DND-41 (cell line): ENCODE results near the gene ADGRF1.

ENCODE experiments used
- EZH2 ChIP-seq: IDR thresholded peaks from 3 replicates; pipeline ENCODE4 v1.6.1; 2012; ENCODE audit warnings: borderline replicate concordance, low read depth, mild to moderate bottlenecking, moderate library complexity, low read length, inconsistent platforms; ENCODE audit not compliant: severe bottlenecking
- TF ChIP-seq, protein P1 (sequence below): IDR thresholded peaks from 2 replicates; pipeline ENCODE4 v1.5.1; 2012; ENCODE audit warnings: borderline replicate concordance, low read length, moderate library complexity, mild to moderate bottlenecking; ENCODE audit not compliant: poor library complexity, severe bottlenecking; ENCODE audit errors: extremely low read depth

GRCh38 chr6:47028835-47029360, 13.2 kb downstream of the ADGRF1 start:
- TF ChIP-seq, protein P1, sequence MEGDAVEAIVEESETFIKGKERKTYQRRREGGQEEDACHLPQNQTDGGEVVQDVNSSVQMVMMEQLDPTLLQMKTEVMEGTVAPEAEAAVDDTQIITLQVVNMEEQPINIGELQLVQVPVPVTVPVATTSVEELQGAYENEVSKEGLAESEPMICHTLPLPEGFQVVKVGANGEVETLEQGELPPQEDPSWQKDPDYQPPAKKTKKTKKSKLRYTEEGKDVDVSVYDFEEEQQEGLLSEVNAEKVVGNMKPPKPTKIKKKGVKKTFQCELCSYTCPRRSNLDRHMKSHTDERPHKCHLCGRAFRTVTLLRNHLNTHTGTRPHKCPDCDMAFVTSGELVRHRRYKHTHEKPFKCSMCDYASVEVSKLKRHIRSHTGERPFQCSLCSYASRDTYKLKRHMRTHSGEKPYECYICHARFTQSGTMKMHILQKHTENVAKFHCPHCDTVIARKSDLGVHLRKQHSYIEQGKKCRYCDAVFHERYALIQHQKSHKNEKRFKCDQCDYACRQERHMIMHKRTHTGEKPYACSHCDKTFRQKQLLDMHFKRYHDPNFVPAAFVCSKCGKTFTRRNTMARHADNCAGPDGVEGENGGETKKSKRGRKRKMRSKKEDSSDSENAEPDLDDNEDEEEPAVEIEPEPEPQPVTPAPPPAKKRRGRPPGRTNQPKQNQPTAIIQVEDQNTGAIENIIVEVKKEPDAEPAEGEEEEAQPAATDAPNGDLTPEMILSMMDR = no peak
- no peak for TF ChIP-seq EZH2
